ENCODE data around the gene MTFR1L.

The MTFR1L gene

DNA sequence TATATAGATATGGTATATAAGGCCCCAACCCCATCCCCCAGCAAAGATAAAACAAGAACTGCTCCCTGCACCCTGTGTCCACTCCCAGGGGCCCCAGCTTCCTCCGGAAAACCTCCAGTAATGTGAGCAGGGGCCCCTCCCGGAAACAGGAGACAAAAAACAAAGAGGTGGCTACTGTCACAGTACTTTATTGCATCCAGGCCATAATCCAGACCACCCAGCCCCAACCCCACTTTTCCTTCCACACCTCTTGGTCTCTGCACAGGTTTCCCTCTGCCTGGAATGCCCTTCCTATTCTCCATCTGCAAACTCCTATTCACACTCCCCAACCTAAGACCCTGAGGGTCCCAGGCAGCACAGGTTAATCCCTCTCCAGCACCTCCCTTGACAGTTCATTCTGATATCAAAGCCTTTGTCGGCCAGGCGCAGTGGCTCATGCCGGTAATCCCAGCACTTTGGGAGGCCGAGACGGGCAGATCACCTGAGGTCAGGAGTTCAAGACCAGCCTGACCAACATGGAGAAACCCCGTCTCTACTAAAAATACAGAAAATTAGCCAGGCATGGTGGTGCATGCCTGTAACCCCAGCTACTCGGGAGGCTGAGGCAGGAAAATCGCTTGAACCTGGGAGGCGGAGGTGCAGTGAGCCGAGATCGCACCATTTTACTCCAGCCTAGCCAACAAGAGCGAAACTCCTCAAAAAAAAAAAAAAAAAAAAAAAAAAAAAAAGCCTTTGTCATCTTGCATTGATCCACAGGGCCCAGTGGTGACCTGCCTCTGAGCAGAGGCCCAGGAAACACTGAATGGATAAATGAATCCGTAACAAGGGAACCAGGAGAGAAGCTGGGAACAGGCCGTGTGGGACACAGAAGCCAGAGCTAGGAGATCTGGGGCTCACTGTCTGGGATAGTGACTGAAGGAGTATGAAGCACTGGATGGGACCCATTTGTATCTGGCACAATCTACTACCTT is 41.8 kb downstream of the MTFR1L start:
- DNase-seq (ENCODE audit: low spot score) = no peak

DNA sequence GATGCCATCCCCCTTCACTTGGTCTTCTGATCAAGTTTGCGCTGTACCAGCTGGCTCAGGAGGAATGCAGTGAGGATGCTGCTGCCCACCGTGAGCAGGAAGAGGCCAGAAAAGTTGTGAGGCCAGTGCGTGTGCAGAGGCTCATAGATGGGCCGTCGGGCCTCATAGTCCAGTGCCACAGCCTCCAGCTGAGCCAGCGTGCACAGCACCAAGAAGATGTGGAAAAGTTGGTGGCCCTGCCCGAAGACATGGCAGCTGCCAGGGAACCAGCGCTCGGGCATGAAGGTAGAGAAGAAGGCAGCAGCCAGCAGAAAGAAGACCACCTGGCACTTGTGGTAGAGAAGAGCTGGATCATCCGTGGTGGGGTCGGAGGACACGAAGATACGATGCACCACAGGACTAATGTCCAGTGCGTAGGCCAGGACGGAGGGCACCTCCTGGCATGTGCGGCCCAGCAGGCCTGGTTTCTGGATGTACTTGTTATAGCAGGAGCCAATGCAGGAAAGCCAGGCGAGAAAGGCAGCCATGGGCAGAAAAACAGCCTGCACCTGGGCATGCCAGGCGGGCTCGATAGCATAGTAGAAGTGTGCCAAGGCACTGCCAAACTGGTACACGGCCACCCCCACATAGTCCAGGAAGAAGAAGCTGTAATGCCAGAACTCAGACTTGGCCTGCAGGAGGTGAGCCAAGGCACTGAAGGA is 43.2 kb downstream of the MTFR1L start:
- DNase-seq (ENCODE audit: low spot score) = no peak

GRCh38 chr1:25863486-25864262 is 43.9 kb downstream of the MTFR1L start:
- DNase-seq (ENCODE audit: low spot score) = no peak

DNA sequence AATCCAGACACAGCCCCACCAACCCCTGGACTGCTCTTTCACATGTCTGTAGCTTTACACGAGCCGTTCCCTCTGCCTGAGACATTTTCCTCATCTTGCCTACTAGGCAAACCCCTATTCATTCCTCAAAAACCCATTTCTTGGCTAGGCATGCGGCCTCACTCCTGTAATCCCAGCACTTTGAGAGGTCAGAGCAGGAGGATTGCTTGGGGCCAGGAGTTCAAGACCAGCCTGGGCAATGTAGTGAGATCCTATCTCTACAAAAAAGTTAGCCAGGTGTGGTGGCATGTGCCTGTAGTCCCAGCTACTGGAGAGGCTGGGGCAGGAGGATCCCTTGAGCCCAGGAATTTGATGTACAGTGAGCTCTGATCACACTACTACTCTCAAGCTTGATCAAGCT is 44.7 kb downstream of the MTFR1L start:
- DNase-seq (ENCODE audit: low spot score) = no peak

DNA sequence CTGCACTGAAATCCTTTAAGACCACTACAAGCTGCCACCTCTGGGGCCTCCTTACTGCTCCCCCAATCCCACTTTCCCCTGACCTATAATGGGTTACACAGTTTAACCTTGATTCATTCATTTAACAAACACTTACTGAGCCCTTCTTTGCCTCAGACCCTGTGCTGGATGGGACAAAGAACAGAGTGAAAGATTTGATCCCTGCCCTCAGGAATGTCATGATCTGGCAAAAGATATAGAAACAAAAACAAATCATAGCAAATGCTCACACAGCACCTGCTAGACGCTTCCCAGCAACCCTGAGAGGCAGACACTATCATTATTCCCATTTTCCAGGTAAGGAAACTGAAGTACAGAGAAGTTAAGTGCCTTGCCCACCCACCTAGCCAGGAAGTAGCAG is 46.5 kb downstream of the MTFR1L start:
- no peak for DNase-seq (ENCODE audit: low spot score)

GRCh38 chr1:25867210-25867991 is 47.6 kb downstream of the MTFR1L start:
- DNase-seq (ENCODE audit: low spot score) = no peak

GRCh38 chr1:25869909-25870606 is 50.3 kb downstream of the MTFR1L start:
- no peak for DNase-seq (ENCODE audit: low spot score)

DNA sequence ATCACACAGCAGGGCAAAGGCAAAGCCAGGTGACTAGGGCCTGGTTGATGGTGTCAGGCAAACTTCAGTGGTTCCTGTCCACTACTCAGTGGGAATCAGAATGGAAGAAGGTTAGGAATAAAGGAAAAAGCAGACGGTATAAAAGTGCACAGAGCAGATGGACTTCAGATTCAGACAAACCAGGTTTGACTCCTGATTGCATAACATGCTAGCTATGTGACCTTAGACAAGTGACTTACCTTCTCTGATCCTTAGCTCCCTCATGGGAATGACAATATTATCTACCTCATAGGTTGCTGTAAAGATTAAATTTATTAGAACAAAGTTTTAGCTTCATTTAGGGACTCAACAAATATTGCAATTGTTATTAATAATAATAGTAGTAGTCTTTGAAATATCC is 50.9 kb downstream of the MTFR1L start:
- no peak for DNase-seq (ENCODE audit: low spot score)

DNA sequence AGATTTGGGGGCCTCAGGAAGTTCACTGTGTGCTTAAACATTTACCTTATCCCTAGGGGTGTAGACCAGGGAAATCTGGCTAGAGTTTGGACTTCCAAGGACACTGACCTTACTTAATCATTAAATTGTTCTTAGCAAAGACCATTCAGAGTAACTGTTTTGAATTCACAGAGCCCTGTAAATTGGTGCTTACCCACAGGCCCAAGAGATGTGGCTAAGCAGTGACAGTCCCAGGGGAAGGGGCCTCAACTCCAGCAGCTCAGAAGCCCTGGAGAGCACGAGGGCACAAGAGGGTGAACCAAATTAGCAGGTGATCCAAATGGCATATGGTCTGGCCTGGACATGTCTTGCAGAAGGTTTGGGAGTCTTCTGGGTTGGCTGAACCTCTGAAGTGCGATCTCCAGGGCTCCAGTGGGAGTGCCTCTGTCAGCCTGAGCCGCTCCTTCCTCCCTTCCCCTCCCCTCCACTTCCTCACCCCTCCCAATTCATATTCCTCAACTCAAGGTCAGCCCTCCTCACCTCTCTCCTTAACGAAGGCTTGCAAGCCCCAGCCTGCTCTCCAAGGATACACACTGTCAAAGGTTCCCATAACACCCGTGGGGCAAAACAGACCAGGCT is 51.4 kb downstream of the MTFR1L start:
- no peak for DNase-seq (ENCODE audit: low spot score)

DNA sequence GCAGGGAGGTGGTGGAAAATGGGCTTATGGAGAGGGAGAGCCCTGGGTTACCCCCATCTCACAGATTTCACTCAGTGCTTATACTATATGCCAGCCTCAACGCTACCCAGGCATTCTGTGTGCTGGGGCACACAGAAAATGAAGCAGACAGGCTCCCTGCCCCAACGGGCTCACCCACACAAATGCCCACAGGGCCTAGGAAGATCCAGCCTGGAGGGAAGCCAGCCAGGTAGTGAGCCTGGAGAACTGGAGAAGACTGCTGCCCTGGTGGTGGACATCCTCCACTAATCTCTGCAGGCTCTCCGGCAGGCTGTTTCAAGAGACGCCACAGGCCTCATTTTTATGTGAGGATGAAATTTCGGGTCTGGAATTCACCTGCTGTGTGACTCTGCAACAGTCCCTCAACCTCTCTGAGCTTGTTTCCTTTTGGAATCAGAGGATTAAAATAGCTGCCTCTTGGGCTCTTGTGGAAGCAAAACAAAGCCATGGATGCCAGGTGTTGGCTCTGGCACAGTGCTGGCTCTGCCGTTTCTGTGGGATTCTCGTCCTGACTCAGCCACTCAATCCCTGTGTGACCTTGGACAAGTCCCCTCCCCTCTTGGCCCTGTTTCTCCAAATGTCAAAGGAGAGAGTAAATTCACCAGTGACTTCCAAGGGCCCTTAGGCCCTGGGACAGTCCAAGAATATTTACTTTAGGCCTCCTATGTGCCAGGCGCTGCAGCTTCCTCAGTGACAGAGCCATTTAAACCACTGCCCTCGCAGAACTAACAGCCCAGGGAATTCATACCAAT is 52.1 kb downstream of the MTFR1L start:
- DNase-seq (ENCODE audit: low spot score) = no peak

DNA sequence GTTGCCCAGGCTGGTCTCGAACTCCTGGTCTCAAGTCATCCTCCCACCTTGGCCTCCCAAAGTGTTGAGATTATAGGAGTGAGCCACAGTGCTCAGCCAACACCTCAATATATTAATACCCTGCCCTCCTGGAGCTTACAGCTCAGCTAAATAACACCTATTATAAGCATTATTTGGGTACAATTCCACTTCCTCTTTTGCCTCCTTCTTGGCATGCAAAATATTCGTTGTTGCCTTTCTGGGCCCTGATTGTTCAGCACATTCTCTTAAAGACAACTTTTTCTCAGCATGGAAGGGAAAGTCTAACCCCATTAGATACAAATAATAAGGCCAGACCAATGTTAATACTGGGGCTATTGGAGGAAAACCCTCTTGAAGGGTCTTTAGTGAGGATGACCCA is 53.0 kb downstream of the MTFR1L start:
- no peak for DNase-seq (ENCODE audit: low spot score)

- DNase-seq (ENCODE audit: low spot score) = no peak
Observed at GRCh38 chr1:25873120-25873519, 53.4 kb downstream of the MTFR1L start.

DNA sequence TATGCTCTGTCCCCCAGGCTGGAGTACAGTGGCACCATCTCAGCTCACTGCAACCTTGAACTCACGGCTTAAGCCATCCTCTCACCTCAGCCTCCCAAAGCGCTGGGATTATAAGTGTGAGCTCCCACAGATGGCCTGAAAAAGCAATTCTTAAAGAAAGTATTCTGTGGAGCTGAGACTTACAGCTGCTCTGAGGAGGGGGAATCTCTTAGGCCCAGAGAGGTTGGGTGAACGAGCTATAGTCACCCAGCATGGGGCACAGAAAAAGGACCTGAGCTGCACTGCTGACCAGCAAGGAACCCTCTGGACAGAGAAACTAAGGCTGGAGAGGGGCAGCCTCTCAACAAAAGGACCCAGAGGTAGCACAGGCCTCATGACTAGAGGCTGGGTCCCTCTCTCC is 54.5 kb downstream of the MTFR1L start:
- no peak for DNase-seq (ENCODE audit: low spot score)

DNA sequence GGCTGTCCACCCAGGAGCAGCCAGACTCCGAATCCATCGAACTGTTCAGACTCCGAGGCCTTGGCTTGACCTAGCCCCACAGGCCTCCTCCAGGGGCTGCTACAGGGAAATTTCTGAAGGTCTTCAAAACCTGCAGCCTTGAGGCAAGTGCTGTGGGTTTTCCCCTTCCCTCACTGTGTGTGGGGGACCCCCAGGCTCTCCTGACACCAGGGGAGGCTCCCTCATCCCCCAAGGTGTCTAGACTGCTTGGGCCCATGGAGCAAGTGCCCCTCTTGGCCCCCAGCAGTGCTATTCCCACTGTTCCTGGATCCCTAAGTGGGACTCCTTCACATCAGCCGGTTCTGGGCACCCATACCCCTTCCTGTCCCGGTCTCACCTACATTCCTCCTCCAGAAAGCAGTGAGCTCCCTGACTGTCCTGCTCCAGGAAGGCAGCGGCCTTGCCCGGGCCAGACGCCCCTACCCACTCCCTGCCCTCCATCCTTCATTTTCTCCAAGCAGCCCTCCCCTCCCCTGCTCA is 54.9 kb downstream of the MTFR1L start:
- DNase-seq (ENCODE audit: low spot score) = no peak

DNA sequence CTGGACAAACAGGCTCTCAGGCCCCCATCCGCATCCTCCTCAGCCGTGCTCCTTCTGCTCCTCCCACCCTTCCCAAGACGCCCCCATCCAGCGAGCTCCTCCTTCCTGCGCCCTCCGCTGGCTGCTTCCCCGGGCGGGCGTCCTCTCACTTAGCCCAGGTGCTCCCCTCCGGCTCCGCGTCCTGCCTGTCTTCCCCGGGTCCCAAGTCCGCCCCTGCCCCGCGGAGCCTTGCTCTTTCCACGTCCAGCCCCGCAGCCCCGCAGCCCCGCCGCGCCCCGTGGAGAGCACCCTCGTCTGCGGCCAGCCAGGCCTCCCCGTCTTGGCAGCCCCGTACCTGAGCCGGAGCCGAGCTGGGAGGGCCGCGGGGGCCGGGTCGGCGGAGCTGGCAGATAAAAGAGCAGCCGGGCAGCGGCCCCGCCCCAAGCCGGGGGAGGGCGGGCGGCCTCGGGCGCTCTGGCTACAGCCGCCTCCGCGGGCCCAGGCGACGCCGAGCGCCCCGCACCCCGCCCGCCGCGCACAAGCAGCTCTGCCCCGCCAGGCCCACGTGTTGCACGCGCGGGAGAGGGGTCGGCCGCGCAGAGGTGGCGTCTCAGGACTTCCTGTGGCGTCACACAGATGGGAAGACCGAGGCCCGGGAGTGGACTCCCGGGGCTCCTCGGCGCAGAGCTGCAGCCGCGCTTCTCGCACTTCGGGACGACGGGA is 55.6 kb downstream of the MTFR1L start, which contains the start of gene PAQR7:
PAQR7 (minus strand) TSS at position 555 of the 702 bp plus-strand sequence. CDS start 11,869 bp downstream, outside the sequence.
- DNase-seq (ENCODE audit: low spot score) = peak; percentile 47

DNA sequence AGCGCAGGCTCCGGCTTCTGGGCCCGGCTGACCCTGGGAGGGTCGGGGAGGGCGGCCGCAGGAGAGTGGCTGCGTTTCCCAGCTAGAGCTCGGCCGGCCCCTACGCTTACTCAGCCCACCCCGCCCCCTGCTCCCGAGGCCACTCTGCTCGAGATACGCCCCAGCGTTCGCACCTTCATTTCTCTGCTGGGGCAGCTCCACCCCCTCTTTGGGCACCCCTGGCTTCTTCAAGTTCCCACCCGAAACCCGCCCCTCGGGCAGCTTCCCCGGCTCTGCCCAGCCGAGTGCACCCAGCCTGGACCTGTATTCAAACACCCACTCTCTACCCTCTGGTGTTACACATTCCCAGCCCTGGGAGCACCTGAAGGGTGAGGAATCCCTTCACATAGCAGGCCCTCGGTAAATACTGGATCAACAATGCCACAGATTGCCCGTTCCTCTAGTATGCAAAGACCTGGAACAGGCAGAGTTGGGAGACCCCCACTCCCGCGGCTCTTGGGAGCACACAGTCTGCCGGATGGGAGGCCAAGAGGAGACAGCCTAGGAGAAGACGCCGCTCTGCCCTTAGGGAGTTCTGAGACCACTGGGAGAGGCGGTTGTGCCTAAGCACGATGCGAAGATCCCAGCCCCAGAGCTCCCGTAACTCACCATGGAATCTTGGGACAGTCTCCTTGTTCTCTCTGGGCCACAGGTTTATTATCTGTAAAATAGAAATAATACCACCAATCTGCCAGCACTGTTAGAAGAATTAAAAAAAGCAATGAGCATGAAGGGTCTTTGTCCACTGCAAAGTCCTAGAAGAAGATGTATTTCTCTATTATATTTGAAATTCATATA is 56.3 kb downstream of the MTFR1L start:
- no peak for DNase-seq (ENCODE audit: low spot score)

DNA sequence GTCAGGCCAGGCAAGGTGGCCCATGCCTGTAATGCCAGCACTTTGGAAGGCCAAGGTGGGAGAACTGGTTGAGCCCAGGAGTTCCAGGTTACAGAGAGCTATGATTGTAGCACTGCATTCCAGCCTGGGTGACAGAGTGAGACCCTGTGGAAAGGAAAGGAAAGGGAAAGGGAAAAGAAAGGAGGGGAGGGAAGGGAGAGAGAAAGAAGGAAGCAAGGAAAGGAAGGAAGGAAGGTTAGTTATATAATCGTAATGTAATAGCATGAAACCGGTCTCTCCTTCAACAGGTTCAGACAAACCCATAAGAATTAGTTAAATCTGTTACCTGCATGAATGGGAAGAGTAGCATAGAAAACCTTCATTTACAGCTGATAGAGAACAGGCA is 56.9 kb downstream of the MTFR1L start:
- DNase-seq (ENCODE audit: low spot score) = no peak

- no peak for DNase-seq (ENCODE audit: low spot score)
Observed at GRCh38 chr1:25877155-25877554, 57.4 kb downstream of the MTFR1L start.

Measured in CD4-positive, alpha-beta T cell treated with Interleukin-6 at 100 ng/mL for 8 hours (primary cell).